ENCODE results near the gene MSI2.

GRCh38 chr17:57531078-57531477, 274.8 kb downstream of the MSI2 start:
- TF ChIP-seq EZH2 (IDR thresholded peaks at IDR 0.05; ENCODE audit: insufficient read depth, poor library complexity, severe bottlenecking) = no peak
- TF ChIP-seq EZH2phosphoT487 (IDR thresholded peaks at IDR 0.05; ENCODE audit: insufficient read depth, low read depth) = no peak

Data from GM23248 (cell line).